GM19240 (cell line): ENCODE data around the gene ANAPC2.
A peak's percentile ranks its signal among the peaks of the same experiment; 100 is the strongest.
"Not testable (repeated sequence)": the region's sequence is repeated elsewhere in the genome, so short reads cannot be mapped to it uniquely, and the experiment has no call there.

Experiments
- DNase-seq: peaks from one replicate; pipeline ENCODE4 v3.0.0; 2011; ENCODE audit warnings: low spot score; ENCODE audit not compliant: insufficient read length

The ANAPC2 gene

DNA sequence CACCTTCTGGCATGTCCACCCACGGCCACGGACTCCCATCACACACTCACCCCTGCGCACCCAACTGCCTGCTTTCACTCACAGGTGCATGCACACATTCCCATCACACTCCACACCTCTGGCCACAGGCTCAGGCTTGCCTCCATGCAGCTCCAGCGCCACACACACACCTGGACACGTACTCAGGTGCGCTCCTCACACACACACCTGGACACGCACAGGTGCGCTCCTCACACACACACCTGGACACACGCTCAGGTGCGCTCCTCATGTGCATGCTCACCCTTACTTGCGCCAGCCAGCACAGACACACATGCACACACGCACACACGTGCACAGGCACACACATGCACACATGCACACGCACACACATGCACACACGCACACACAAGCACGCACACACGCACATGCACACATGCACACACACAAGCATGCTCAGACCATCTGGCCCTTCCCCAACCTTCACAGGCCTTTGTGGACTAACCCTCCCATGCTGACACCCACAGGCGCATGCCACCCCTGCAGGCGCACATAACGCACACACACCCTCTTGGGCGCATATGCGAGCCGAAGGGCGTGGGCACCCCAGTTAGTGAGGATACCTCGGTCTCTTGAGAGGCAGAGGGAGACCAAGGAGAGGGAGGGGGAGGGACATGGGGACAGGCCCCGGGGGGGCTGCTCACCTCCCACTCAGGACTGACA, 41.1 kb downstream of the ANAPC2 start:
- DNase-seq, result no peak

DNA sequence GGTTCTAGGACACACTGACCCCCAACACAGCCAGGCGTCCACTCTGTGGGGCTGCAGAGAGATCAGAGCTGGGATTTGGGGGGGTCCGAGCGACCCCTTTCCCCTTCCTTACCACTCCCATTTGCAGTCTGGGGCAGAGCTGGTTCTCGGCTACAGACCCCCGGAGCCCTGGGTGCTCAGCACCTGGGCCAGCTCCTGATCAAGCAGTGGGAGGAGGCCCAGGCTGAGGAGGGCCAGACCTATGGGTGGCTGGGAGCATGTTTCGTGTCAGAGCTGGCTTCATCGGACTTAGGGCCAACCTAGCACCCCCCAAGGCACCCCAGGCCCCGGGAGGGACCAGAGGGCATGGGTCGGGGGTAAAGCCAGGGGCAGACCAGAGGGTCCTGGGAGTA, 41.8 kb downstream of the ANAPC2 start:
- DNase-seq, result no peak

DNA sequence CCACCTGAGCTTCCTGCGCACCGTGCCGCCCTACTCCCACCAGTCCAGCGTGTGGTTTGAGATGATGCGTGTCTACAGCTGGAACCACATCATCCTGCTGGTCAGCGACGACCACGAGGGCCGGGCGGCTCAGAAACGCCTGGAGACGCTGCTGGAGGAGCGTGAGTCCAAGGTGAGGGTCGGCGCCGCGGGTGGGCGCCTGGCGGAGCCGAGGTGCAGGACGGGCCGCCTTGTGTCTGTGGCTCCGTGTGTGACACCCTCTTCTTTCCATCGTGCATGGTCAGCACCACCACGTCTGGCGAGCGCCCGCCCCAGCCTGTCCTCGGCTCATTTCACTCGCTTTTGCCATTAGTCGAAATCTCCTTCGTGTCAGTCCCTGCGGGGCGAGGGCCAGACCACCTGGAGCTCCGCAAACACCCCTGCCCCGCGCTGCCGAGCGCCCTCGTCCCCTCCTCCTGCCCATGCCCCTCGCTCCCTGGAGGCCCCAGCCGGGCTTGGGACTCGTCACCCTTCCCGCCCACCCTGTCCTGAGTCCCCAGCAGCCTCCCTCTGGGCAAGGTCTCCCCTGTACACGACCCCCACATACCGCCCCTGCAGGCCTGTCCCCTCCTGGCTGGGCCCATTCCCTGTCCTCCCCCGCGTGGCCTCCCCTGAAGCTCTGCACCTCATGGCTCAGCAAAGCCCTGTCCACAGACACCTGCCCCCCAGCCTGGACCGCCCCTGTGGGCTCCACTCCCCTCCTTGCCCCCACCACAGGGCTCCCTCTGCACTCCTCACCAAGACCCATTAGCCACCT, 42.4 kb downstream of the ANAPC2 start:
- DNase-seq, result no peak

DNA sequence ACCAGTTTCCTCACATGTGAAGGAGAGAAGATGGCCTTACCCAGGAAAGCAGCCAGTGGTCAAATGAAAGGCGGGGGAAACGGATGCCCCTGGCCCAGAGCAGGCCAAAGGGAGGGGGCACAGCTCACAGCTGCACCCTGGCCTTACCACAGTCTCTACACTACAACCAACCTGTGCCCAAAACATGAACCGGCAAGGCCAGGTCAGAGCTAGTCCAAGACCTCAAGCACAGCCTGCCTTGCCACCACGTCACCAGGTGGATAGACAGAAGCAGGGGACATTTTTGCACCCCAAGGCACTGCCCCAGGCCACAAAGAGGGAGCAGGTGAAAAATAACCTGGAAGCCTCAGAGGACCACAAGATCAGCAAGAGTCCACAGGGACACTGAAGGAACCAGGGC, 44.9 kb downstream of the ANAPC2 start:
- no peak for DNase-seq

DNA sequence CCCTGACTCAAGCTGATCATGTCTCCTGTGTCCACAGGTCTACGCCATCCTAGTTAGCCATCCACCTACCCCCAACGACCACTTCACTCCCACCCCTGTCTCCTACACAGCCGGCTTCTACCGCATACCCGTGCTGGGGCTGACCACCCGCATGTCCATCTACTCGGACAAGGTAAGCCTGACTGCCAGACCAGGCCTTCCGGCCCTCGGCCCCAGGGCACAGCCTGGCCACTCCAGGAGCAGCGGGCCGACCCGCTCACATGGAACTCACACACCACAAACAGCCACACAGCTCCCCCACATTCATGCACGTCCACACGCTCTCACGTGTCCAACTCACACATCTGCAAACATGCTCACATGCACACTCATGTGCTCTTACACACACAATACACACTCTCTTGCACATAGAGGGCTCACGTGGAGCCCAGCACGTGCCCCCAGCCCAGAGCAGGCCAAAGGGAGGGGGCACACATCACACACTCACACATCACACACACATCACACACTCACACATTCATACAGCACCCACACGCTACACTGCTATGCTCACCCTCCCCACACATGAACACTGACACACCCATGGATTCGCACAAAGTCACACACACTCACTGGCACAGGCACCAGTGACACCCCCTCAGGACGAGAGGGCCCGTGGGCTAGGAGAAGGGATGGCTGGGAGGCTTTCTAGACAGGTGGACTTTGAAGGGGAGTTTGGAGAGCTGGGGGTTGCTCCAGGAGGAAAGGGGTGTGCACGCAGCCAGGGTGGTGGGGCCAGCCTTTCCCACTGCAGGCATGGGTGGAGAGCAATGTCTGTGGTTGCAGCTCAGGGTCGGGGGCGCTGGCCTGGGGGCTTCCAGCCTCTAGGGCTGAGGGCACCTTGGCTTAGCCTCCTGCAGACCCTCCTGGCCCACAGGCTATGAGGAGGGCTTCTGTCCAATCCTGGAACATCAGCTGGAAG, 46.1 kb downstream of the ANAPC2 start:
- DNase-seq, result no peak

DNA sequence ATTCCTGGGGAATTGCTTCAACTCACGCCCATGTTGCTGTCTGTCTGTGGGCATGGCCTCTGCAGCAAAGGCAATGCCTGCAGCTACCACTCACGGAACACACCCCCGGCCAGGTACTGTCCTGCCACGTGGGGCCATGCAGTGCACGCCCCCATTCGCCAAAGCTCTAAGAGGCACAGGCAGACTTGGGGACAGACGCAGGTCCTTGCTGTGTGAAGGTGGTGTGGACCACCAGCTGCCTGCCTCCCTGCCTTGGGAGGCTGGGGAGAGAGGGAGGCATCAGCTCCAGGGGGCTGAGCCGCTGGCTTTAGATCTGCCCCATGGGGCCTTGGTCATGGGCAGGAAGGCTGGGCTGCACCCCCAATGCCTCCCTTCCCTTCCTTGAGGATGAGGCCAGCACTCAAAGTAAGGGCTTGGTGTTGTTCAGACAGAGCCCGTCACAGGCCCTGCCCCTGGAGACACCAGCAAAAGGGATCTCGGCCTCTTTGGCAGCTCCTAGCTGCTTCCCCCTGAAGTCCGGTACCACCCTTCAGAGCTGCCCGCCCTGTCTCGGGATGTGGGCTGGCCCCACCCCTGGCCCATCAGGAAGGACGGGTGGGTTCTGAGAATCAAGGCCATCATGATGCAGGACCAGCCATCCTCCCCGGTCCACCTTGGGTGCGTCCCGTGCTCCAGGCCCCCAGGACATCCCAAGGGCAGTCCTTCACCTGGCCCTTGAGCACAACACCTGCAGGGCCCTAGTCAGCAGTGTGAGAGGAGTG, 47.1 kb downstream of the ANAPC2 start:
- DNase-seq, result no peak

DNA sequence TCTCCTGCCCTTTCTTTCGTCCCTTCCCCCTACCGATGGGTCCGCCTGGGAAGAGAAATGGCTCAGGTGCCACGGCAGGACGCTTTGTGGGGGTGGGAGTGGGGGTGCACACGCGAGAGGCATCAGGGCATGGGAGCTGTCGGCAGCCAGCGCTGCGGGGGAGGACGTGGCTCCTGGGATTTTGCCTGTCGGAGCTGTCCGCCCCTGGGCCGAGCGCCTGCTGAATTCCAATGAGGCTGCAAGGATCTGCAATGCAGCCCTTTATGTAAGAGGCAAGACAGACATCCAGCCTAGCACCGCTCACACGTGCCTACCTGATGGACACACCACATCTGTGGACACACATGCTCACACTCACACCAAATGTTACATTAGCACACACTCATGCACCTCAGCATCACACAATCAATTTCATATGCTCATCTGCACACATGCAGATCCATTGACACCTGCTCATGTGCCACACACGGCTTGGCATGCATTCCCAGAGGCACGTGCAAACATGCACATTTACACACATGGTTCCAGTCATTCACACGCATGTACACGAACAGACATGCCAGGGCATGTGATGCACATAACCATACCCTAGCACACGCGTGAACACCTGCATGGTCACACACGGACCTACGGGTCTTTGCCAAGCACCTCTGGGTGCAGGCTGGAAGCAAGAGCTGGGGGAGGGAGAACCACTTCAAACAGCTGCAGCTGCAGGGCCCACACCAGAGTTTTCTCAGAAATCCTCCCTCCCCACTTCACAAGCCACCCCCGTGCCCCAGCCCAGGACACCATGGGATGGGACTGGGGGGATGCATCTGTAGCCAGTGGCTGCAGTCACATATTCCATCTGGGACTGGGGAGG, 48.0 kb downstream of the ANAPC2 start:
- DNase-seq, result no peak

DNA sequence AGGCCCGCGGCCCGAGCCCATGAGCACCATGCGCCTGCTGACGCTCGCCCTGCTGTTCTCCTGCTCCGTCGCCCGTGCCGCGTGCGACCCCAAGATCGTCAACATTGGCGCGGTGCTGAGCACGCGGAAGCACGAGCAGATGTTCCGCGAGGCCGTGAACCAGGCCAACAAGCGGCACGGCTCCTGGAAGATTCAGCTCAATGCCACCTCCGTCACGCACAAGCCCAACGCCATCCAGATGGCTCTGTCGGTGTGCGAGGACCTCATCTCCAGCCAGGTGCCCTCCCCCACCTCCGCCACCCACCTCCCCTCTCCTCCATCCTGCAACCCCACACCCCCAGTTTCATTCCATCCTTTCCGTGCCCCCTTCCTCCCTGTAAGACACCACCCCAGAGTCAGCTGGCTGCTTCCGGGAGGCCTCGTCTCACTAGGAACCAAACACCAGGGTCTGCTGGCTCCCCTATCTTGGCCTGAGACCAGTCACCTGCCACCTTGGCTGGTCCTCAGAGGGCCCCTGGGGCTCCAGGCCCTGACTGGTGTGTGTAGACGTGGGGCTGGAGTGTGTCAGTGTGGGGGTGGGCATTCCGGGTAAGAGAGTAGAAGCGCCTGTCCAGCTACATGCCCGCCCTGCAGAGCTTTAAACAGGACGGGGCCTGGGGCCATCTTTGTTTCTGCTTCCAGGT, 48.8 kb downstream of the ANAPC2 start:
- no peak for DNase-seq

DNA sequence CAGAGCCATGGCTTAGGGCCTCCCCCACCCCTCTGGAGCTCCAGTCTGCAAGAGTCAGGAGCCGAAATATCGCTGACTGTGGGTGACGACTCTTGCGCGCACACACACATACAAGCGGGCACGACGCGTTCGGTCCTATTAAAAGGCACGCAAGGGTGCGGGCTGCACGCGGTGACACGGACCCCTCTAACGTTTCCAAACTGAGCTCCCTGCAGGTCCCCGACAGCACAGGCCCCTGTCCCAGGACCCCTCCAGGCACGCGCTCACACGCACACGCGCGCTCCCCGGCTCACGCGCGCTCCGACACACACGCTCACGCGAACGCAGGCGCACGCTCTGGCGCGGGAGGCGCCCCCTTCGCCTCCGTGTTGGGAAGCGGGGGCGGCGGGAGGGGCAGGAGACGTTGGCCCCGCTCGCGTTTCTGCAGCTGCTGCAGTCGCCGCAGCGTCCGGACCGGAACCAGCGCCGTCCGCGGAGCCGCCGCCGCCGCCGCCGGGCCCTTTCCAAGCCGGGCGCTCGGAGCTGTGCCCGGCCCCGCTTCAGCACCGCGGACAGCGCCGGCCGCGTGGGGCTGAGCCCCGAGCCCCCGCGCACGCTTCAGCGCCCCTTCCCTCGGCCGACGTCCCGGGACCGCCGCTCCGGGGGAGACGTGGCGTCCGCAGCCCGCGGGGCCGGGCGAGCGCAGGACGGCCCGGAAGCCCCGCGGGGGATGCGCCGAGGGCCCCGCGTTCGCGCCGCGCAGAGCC, 49.5 kb downstream of the ANAPC2 start, which contains the start of gene GRIN1:
TSS of gene GRIN1 (plus strand) at position 433 of the 746 bp plus-strand sequence. CDS start 333 bp downstream, outside the sequence.
- no peak for DNase-seq

DNA sequence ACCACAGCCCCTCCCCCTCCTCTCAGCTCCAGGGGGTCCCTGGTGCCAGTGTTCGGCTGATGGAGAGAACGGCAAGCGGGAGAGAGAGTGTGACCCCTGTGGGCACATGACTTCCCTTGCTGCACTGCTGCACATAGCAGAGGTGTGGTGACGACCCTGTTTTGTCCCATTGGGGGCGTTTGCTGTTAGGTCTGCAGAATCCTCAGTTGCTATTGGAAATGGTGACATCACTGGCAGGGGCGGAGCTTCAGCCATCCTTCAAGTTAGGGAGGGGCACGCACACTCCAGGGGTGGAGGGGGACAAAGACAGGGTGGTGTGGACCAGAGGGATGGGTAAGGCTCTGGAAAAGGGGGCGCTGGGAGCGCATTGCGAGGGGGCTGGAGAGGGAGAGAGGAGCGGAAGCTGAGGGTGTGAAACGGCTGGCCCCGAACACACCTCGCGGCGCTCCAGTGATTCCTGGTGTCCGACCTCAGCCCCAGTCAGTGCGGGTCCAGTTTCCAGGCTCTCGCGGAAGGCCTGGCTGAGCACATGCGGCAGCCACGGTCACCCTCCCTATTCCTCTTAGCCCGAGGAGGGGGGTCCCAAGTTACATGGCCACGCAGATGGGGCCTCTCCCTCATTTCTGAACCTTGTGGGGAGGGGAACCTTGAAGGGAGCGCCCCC, 50.2 kb downstream of the ANAPC2 start:
- no peak for DNase-seq

DNA sequence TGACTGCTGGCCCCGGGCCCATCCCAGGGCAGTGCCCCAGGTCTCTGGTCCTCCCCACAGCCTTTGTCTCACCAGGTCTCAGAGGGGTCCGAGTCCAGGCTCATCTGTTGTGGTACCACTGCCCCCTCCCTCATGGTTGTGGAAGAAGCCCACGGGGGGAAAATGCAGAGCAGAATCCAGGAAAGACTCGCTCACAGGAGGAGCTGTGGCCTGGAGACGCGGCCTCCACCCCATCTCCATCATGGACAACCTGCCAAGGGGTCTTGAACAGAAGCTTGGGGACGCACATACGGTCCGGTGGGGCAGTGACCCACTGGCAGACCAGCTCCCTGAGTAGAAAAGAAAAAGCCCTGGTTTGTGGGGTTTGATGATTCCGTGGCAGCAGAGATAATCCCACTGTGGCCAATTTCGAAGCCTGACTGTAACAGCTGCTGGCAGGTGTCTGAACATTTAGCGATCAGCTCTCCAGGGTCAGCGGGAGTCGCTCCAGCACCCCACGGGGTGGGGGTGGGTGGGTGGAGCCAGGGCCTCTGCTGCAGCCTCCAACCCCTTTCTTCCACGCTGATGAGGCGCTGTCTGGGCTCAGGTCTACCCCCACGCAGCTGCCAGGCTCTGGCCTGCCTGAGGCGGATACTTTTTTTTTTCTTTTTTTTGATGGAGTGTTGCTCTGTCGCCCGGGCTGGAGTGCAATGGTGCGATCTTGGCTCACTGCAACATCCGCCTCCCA, 51.3 kb downstream of the ANAPC2 start:
- DNase-seq, result no peak

DNA sequence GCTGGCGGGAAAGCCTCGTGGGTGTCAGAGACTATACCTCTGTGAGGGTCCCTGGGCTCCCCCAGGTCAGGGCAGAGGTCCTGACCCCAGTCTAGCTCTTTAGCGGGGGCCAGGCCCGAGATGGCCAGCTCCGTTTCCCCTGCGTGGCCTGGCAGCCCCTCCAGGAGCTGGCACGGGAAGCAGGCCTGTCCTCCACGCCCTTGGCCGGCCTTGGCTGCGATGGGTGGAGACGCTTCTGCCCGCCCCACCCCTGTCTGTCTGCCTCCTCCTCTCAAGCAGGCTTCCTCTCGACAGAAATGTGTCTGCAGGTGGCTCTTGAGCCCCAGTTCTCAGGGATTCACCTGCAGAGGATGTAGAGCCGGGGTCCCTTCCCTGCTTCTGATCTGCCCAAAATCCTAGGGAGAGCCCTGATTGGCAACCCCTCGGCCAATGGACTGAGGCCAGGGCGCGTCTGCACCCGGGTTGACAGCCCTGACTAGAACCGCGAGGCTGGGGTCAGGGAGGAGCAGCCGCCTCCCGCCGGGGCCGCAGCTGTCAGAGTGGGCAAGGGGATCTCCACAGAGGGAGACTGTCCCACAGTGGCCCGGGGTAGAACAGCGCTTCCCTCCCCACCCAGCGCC, 52.0 kb downstream of the ANAPC2 start:
- no peak for DNase-seq

DNA sequence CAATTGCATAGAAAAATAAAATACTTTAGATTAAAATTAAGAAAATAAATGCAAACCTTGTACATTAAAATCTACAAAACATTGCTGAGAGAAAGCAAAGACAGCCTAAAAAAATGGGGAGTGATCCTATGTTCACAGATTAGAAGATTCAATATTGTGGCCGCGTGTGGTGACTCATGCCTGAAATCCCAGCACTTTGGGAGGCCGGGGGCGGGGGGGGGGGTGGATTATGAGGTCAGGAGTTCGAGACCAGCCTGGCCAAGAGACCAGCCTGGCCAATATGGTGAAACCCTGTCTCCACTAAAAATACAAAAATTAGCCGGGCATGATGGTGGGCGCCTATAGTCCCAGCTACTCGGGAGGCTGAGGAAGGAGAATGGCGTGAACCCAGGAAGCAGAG, 53.2 kb downstream of the ANAPC2 start:
- DNase-seq, result not testable (repeated sequence)

DNA sequence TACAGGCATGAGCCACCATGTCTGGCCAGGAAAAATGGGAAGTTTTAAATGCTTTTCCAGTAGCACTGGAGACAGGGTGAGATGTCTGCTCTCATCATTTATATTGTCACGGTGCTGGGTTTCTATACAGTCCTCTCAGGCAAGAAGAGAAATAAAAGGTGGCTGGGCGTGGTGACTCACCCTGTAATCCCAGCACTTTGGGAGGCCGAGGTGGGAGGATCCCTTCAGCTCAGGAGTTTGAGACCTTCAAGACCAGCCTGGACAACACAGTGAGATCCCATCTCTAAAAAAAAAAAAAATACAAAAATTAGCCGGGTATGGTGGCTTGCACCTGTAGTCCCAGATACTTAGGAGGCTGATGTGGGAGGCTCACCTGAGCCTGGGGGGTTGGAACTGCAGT, 54.2 kb downstream of the ANAPC2 start:
- DNase-seq, result no peak

DNA sequence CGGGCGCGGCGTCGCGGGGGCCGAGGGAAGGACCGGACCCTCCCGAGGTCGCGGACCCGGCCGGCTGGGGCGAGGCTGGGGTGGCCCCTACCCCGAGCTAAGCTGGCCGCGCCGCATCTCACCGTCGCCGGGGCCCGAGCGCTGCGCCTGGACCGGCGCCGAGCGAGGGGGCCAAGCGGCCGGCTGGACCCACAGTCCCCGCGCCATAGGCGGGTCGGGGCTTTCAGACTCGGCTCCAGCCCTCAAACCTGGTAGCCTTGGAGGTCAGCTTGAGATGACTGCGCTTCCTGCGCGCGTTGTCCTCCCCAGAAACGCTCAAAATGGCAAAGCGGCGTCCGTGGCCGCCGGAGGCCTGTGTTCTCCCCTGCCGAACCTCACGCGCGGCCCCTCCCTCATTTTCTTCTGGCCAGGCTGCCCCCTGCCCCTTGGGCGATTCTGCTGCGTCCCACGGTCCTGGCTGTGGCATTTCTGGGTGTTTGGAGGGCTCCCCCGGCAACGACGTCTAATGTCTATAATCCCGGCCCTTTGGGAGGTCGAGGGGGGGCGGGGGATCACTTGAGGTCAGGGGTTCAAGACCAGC, 58.1 kb downstream of the ANAPC2 start:
- DNase-seq, result no peak

DNA sequence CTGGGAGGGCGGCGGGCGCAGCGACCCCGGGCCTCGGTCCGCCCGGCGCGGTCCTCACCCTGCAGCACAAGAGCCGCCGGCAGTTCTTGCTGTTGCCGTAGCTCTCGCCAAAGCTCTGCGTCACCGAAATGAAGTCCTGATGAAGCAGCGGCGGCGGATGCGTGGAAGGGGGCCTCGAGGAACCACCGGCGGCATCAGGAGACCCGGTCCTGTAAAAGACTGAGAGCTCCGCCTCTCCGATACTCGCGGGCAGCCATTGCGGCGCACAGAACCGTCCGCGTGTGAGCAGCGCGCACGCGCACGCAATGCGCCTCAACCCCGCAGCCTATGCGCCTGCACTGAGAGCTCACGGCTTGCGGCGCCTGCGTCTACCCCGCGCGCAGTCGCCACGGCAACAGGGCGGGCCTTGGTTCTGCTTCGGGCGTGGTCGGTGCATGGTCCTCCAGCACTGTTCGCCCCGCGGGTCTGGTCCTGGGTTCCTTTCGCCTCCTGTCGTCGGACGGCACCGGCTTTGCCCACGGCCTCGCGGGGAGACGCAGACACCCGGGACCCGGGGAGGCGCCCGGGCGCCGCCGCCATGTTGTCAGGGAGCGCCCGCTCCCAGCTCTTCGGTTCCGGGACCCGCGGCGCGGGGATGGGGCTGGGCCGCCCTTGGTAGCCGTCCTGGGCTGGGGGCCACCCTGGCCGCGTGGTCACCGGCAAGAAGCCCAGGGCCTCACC, 58.7 kb downstream of the ANAPC2 start:
- DNase-seq, result peak; percentile 94
